NCI-H146 treated with DMSO at 0.1 percent for 48 hours (cell line): ENCODE results near the gene SLC66A3.

Experiments
- DNase-seq: peaks from one replicate; lab custom pipeline; 2025; ENCODE audit not compliant: unreplicated experiment; lab: John Stamatoyannopoulos, UW

Gene SLC66A3

GRCh38 chr2:11134349-11134748 is 20.9 kb upstream of the SLC66A3 start:
- no peak for DNase-seq

DNA sequence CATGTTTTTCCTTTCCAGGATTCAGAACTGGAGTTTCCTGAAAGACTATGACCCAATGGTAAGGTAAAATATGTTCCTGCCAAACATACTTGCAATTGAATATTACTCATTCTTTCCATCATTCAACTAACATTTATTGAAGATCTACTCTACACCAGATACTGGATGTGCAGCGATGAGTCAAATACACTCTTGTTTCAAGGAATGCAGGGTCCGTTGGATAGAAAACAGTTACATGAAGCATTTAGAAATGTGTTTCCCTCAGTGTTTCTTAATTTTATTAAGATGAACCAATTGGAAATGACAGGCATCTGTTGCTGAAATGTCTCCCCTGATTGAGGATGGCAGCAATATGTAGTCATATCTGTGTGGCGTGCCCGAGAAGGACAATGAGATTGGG is 14.8 kb upstream of the SLC66A3 start:
- DNase-seq, result no peak

GRCh38 chr2:11141319-11141718 is 13.9 kb upstream of the SLC66A3 start:
- DNase-seq, result no peak

GRCh38 chr2:11142330-11142729 is 12.9 kb upstream of the SLC66A3 start:
- DNase-seq, result no peak

GRCh38 chr2:11142987-11143386 is 12.3 kb upstream of the SLC66A3 start:
- DNase-seq, result no peak

DNA sequence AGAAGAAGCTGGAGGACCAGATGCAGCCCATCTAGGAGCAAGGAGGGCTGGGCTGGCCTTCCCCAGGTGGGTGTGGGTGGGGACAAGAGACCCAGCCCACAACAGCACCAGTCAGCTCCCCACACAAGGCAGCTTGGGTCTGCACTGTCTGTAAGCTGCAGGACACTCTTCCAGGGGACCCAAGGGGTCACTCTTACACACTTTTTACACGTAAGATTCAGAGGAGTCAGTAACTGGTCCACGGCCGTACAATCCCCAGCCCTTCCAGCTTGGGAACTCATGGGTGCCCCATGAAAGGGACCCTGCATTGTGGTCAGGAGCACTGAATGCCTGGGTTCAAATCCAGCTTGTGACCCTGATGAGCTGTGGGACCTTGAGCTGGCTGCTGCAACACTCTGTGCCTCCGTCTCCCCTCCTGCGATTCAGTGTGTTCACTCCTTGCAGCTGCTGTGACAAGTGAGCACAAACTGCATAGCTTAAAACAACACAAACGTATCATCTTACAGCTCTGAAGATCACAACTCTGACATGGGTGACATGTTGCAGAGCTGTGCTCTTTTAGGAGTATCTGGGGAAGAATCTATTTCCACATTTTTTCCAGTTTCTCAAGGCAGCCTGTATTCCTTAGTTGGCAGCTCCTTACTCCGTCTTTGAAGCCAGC is 11.1 kb upstream of the SLC66A3 start:
- DNase-seq, result no peak

GRCh38 chr2:11144738-11145079 is 10.6 kb upstream of the SLC66A3 start:
- no peak for DNase-seq

DNA sequence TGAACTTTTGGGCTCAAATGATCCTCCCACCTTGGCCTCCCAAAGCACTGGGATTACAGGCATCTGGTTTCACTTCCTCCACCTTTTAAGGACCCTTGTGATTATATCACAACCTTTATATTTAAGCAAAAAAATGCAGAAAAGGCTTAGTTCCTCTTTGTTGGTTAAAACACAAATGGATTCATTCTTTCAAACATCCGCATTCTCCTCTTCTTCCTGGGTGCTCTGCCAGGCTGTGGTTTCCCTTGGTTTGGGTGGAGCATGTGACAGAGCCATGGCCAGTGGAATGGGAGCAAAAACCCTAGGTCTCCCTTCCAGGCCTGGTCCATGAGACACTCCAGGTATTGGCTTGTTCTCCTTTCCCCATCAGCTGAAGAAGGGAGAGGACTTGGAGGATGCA is 9.9 kb upstream of the SLC66A3 start:
- no peak for DNase-seq

DNA sequence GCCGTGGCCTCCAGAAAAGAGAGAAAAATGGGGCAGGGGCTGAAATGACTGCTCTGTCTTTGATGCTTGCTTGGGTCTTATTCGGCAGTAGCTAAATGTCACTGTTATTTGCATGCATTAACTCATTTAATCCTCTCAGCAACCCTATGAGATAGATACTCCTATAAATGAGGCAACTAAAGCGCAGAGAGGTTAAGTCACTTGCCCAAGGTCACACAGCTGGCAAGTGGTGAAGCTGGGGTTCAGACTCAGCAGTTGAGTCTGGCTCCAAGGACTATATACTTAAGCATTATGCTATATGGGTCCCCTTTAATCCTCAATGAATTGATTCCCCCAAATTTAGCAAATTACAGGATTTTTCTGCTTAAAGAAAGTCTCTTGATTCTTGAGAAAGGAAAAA is 9.2 kb upstream of the SLC66A3 start:
- DNase-seq, result no peak

GRCh38 chr2:11147263-11147662 is 8.0 kb upstream of the SLC66A3 start:
- no peak for DNase-seq

DNA sequence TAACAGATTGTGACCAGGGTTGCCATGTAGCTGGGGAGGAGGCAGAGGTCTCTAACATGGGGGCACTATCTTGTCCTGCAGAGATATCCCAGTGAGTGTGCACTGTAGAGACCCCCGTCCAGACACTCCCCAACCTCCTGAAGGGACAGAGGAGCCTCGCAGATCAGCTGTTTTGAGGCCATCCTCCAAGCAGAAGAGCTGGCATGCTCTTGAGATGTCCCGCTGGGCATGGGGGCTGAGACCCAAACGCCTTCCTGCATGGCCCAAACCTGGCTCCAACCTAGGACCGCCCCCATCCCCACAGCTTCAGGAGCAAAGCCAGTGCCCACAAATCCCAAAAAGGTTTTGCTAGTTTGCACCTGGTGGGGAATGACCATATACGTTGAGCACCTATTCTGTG is 2.7 kb upstream of the SLC66A3 start:
- no peak for DNase-seq

DNA sequence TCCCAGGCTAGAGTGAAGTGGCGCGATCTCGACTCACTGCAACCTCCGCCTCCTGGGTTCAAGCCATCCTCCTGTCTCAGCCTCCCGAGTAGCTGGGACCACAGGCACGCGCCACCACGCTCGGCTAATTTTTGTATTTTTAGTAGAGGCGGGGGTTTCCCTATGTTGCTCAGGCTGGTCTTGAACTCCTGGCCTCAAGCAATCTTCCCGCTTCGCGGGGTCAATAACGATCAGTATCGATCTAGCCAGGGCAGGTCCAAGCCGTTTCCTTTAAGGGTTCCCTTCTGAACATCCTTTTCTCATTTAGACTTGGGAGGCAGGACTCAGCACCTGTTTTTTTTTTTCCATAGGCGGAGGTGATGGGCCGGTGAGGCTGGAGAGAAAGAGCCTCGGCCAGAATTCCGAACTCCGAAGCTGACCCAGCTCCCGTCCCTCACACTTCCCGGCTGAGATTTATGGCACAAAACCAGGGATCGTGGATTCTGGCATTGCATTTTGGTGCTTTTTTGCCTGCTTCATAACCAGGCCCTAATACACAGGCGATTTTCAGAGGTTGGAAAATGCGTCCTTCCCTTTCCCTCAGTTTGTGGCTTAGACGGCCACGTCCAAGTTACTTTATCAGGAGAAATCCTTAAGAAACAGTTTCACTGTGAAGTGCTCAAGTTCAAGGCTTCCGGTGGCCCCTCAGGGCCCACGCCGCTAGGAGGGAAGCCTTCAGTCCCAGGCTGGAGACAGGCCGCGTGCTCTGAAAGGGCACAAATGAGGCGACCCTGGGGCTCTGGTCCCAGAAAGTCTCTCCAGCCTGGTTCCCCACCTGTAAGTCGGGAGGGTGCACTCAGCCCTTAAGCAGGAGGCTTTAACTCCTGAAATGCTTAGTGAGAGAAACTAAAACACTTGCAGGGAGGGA is 998 bp upstream of the SLC66A3 start:
- DNase-seq, result no peak

GRCh38 chr2:11154923-11155380 is 315 bp upstream of the SLC66A3 start:
- peak; percentile 83 for DNase-seq

DNA sequence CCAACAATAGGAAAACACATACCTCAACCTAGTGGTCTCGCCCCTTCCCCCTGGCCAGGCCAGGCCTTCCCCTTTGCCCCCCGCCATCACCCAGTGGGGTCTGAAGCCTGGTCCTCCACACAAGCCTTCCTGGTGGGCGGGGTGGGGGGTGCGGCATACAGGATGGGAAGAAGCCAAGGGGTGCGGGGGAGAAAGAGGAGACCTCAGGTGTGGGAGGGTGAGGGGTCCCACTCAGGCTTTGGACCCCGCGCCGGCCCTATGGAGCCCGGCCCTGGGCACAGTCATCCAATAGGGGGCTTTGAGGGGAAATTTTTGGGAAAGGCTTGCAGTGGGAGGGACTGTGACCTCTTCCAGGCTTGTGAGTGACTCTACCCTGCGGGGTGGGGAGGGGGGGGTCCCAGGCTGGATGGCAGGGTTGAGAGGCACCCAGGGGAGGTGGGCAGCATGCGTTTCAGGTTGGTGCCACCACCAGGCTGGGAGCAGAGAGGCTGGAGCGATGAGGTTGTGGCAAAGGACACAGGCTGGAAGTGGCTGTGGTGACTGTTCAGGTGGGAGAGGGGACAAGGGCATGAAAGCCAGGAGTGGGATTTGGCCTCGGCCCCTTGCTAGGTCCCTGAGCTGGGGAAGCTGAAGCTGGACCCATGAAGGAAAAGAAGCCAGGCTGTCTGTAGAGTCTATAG is 1.3 kb downstream of the SLC66A3 start:
- no peak for DNase-seq

DNA sequence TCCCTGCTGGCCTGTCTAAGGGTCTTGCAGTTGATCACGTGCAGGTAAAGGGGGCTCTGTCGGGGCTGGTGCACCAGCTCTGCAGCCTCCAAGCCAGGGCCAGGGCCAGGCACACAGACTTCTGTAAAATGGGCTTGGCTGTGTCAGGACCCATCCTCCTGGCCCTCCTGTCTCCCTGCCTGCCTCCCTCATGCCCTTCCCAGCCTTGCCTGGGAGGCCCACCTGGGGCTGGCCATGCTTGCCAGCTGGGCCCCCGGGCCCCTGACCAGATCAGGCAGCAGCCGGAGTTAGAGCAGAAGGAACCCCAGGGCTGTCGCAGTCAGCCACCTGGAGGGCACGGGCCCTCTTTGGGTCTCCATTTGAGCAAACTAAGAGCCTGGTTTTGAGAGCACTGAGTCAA is 2.0 kb downstream of the SLC66A3 start:
- no peak for DNase-seq

DNA sequence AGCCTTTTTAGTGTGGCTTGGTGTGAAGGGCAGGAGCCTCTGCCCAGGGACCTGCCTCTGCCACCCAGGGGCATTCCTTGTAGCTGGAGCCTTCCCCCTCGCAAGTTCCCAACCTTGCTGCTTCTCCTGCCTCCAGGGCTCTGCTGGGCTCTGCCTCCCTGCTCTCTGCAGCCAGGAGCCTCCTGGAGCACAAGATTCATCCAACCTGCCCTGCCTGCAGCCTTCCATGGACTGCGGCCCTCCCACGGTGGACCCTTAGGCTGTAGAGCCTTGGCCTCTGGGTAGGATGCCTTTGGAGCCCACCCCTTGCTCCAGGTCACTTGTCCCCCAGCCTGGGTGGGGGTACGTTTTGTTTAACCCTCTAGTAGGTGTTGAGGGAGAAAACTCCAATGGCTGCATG is 2.5 kb downstream of the SLC66A3 start:
- DNase-seq, result no peak

- DNase-seq, result no peak
Measured at GRCh38 chr2:11158916-11159573, 3.8 kb downstream of the SLC66A3 start.

GRCh38 chr2:11159574-11160170 is 4.4 kb downstream of the SLC66A3 start:
- no peak for DNase-seq

DNA sequence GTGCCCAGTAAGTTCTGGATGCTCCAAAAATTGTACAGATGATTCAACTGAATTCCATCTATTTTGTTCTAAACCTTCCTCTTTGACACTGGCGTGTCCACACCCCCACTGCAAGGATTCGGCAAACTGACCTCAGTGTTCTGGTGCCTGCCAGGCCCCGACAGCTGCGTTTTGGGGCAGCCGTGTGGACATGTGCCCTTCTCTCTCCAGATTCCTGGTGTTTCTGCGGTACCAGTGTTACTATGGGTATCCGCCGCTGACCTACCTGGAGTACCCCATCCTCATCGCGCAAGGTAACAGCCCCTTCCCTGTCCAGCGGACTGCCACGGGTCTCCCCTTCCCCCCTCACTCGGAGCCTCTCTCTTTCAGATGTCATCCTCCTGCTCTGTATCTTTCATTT is 5.0 kb downstream of the SLC66A3 start:
- DNase-seq, result no peak

GRCh38 chr2:11160731-11161455 is 5.6 kb downstream of the SLC66A3 start:
- DNase-seq, result no peak
